ENCODE measurements around the gene IFI27L2. TPM values are rescaled to one million over a fixed set of nuclear protein-coding genes. Genes with fewer than 3 reads are reported as not detected.

IFI27L2 gene
- total and polyA plus RNA-seq, 2 of the 8 experiments (the other 6 are each of a cell fraction or from before 2014, with no cell fraction given), result 14.0 to 69.6 TPM

DNA sequence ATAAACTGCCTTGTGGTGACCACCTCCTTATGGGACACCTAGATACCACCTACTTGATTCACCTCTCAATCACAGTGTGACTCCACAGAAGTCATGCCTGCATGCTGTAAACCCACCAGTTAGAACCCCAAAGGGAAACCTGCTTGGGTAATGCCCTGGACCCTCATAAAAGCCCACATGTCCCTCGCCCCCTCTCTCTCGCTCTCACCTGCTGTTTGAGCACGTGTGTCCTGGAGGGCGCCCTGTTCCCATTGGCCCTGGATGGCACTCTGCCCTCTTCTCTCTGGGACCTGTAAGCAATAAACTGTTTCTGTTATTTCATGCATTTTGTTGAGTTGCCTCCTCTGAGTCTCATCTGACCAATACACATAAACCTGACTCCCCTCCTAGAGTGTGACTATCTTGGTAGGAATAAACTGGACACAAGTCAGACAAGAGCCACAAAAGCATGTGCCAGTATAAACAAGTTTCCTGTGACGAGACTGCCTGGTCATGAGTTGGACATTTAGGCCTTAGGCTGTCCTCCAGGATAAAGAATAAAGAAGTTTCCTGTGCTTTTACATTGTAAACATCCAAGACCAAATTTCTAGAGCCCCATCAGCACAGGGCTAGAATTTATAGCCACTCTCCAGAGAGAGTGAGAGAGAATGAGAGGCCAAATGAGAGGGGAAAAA lies 8.6 kb downstream of the IFI27L2 start (continued):
- TF ChIP-seq CHD7 (IDR thresholded peaks at IDR 0.05; ENCODE audit: insufficient replicate concordance, low read length) (no peak), SAP30 (IDR thresholded peaks at IDR 0.05; ENCODE audit: insufficient read depth, insufficient replicate concordance, low read length) (no peak), EP300 (IDR thresholded peaks at IDR 0.05; ENCODE audit: borderline replicate concordance in 1 of 2, low read depth in 2 of 2, low read length in 2 of 2) (no peak), RNF2 (IDR thresholded peaks at IDR 0.05; ENCODE audit: borderline replicate concordance, low read depth, low read length, missing control alignments, poor library complexity, severe bottlenecking) (no peak), CHD2 (IDR thresholded peaks at IDR 0.05; ENCODE audit: low read length) (no peak), SIRT6 (IDR thresholded peaks at IDR 0.05; ENCODE audit: low read length) (no peak), BACH1 (IDR thresholded peaks at IDR 0.05; ENCODE audit: low read length) (no peak)
